ENCODE results near the gene BDKRB1. TPM values are rescaled to one million over a fixed set of nuclear protein-coding genes. Genes with fewer than 3 reads are reported as not detected.
A peak's percentile ranks its signal among the peaks of the same experiment; 100 is the strongest.

The BDKRB1 gene
- polyA plus RNA-seq, 3 donors = not detected

DNA sequence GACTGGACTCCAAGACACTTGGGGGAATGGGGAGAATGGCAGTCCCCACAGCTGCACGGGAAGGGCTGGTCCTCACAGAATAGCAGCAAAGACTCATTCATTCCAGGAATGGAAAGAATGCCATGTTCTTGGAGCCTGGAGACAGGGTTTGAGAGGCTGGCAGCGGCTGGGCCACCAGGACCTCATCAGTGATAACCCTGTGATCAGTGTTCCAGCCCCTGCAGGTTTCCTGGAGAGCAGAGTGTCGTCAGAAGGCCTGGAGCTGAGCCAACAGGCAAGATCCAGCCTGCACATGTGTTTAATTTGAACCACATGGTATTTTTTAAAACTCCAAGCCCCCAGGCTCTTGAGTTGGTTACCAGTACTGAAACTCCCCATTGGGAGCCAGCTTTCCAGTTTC, 11.3 kb downstream of the BDKRB1 start:
- no peak overlapping the region for H3K27ac Mint-ChIP-seq
- TF ChIP-seq, protein P1, sequence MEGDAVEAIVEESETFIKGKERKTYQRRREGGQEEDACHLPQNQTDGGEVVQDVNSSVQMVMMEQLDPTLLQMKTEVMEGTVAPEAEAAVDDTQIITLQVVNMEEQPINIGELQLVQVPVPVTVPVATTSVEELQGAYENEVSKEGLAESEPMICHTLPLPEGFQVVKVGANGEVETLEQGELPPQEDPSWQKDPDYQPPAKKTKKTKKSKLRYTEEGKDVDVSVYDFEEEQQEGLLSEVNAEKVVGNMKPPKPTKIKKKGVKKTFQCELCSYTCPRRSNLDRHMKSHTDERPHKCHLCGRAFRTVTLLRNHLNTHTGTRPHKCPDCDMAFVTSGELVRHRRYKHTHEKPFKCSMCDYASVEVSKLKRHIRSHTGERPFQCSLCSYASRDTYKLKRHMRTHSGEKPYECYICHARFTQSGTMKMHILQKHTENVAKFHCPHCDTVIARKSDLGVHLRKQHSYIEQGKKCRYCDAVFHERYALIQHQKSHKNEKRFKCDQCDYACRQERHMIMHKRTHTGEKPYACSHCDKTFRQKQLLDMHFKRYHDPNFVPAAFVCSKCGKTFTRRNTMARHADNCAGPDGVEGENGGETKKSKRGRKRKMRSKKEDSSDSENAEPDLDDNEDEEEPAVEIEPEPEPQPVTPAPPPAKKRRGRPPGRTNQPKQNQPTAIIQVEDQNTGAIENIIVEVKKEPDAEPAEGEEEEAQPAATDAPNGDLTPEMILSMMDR (IDR thresholded peaks at IDR 0.05) = no peak
- Histone ChIP-seq H3K4me3 (replicated peaks in 1 of 3; ENCODE audit: low read depth in 2 of 3, low read length in 3 of 3) (no peak overlapping the region), H3K79me2 (ENCODE audit: insufficient read depth, low read length) (no peaks in the 10 kb centered on the region), H3K27ac (ENCODE audit: low read depth in 1 of 2, low read length in 2 of 2) (no peak overlapping the region), H3K27me3 (ENCODE audit: control insufficient read depth in 2 of 2, insufficient read depth in 2 of 2, low read length in 2 of 2) (no peaks in the 10 kb centered on the region), H2AFZ (ENCODE audit: insufficient read depth, low read depth, low read length, poor library complexity, severe bottlenecking) (no peak overlapping the region), H3K4me2 (replicated peaks; ENCODE audit: extremely low read depth, low read length, poor library complexity, severe bottlenecking) (no peak overlapping the region), H3K9ac (ENCODE audit: insufficient read depth, low read length, poor library complexity, severe bottlenecking) (no peak overlapping the region), H3K36me3 (replicated peaks in 1 of 2; ENCODE audit: control insufficient read depth in 1 of 2, insufficient read depth in 2 of 2, low read length in 2 of 2) (no peaks in the 10 kb centered on the region), H3K4me1 (ENCODE audit: control insufficient read depth in 1 of 2, insufficient read depth in 2 of 2, low read length in 2 of 2) (no peaks in the 10 kb centered on the region), H3K9me3 (replicated peaks in 1 of 2; ENCODE audit: control insufficient read depth in 1 of 2, insufficient read depth in 1 of 2, low read length in 2 of 2) (peaks cover 0 to 2% of the 10 kb centered on the region in 2 donors), H4K20me1 (ENCODE audit: insufficient read depth, low read length) (no peaks in the 10 kb centered on the region)
- H3K9me3 Mint-ChIP-seq = peaks cover 0 to 9% (median 0%) of the 10 kb centered on the region in 7 donors
- no peaks in the 10 kb centered on the region for H3K4me1 Mint-ChIP-seq
- no peak for DNase-seq
- 48% methylated on average over 3 of the region's 3 CpGs for WGBS (ENCODE audit: insufficient coverage)
- peaks cover 4 to 7% (median 4%) of the 10 kb centered on the region in 3 donors for H3K27me3 Mint-ChIP-seq (ENCODE audit: low read depth in 3 of 3)
- no peak overlapping the region for H3K4me3 Mint-ChIP-seq
- no peaks in the 10 kb centered on the region for H3K36me3 Mint-ChIP-seq
- intact Hi-C loops (cut with micrococcal nuclease) = no loop called here

DNA sequence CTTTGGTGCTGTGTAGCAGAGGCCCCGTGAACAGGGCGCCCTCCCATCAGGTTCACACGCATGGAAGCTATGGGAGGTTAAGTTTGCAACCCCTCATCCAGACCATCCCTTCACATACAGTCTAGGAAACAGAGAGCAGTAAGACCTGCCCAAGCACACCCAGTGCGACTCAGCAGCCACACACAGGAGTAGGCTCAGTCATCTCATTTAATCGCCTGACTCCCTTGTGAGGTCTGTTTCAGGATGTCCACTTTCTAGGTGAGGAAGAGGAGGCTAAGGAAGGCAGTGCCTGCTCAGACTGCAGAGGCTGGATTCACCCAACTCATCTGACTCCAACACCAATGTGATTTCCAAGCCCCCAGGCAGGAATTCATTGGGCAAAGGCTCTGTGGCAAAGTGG, 11.9 kb downstream of the BDKRB1 start:
- H3K36me3 ChIP-seq (replicated peaks in 1 of 2; ENCODE audit: control insufficient read depth in 1 of 2, insufficient read depth in 2 of 2, low read length in 2 of 2) = no peaks in the 10 kb centered on the region
- Mint-ChIP-seq H3K36me3 (no peaks in the 10 kb centered on the region), H3K9me3 (peaks cover 0 to 13% (median 3%) of the 10 kb centered on the region in 7 donors), H3K27me3 (ENCODE audit: low read depth in 3 of 3) (peaks cover 4 to 7% (median 4%) of the 10 kb centered on the region in 3 donors), H3K4me1 (no peaks in the 10 kb centered on the region), H3K27ac (peak overlapping the region in 2 of 7 donors; percentile 51 to 72), H3K4me3 (no peak overlapping the region)
- no peak overlapping the region for H3K4me3 ChIP-seq (replicated peaks in 1 of 3; ENCODE audit: low read depth in 2 of 3, low read length in 3 of 3)
- H3K27ac ChIP-seq (ENCODE audit: low read depth in 1 of 2, low read length in 2 of 2) = no peak overlapping the region
- H4K20me1 ChIP-seq (ENCODE audit: insufficient read depth, low read length) = no peaks in the 10 kb centered on the region
- intact Hi-C loops (cut with micrococcal nuclease) = no loop called here
- no peak overlapping the region for H3K4me2 ChIP-seq (replicated peaks; ENCODE audit: extremely low read depth, low read length, poor library complexity, severe bottlenecking)
- H3K9ac ChIP-seq (ENCODE audit: insufficient read depth, low read length, poor library complexity, severe bottlenecking) = no peak overlapping the region
- no peaks in the 10 kb centered on the region for H3K27me3 ChIP-seq (ENCODE audit: control insufficient read depth in 2 of 2, insufficient read depth in 2 of 2, low read length in 2 of 2)
- DNase-seq = no peak
- H3K4me1 ChIP-seq (ENCODE audit: control insufficient read depth in 1 of 2, insufficient read depth in 2 of 2, low read length in 2 of 2) = no peaks in the 10 kb centered on the region
- no peak overlapping the region for H2AFZ ChIP-seq (ENCODE audit: insufficient read depth, low read depth, low read length, poor library complexity, severe bottlenecking)
- TF ChIP-seq, protein P1 (IDR thresholded peaks at IDR 0.05) = no peak
- H3K9me3 ChIP-seq (replicated peaks in 1 of 2; ENCODE audit: control insufficient read depth in 1 of 2, insufficient read depth in 1 of 2, low read length in 2 of 2) = peaks cover 0 to 2% of the 10 kb centered on the region in 2 donors
- no peaks in the 10 kb centered on the region for H3K79me2 ChIP-seq (ENCODE audit: insufficient read depth, low read length)
- WGBS (ENCODE audit: insufficient coverage) = 84% methylated on average over 2 of the region's 5 CpGs
